ENCODE data around the gene OR7G1.
"Not testable (repeated sequence)": the region's sequence is repeated elsewhere in the genome, so short reads cannot be mapped to it uniquely, and the experiment has no call there.

Gene OR7G1

GRCh38 chr19:9075064-9075949 lies 40.3 kb downstream of the OR7G1 start:
- no peak overlapping the region for H3K4me3 ChIP-seq (ENCODE audit: low read depth, low read length)
- in situ Hi-C loops (cut with HindIII; ENCODE audit: low sequenced_read_pairs): loop anchor here (25.0 kb wide), 1 partner anchor 413 kb away; no protein-coding TSS in a partner anchor
- TF ChIP-seq CTCF (IDR thresholded peaks at IDR 0.05; ENCODE audit: low read depth, low read length, missing control alignments): no peak
- peak; percentile 99 for DNase-seq (ENCODE audit: low read depth)

DNA sequence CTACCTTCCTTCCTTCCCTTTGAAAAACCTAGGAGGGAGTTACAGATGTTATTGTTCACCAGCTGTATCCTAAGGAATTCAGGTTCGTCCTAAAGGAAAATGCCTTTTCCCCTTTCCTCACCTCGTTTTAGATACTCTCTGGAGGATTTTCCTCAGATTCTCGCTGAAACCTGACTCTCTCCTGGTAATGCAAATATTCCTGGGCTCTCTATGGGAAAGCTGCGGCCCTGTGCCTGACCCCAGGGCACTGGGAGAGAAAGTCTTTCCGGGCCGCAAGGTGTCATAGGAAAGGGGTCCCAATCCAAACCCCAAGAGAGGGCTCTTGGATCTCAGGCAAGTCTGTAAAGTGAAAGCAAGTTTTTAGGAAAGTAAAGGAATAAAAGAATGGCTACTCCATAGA lies 41.8 kb downstream of the OR7G1 start:
- TF ChIP-seq CTCF (IDR thresholded peaks at IDR 0.05; ENCODE audit: low read depth, low read length, missing control alignments): no peak

DNA sequence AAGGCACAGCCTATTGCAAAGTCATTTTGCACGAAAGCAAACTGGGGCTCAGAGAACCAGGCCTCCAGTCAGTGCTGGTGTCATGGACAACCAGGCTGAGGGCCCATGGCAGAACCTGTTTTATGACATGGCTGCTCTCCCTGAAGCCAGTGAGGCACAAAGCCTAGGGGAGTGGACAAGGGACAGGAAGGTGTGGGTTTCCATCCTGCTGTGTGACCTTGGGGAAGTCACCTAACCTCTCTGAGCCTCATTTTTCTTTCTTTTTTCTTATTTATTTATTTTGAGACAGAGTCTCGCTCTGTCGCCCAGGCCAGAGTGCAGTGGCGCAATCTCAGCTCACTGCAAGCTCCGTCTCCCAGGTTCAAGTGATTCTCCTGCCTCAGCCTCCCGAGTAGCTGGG lies 43.8 kb downstream of the OR7G1 start:
- in situ Hi-C loops (cut with HindIII; ENCODE audit: low sequenced_read_pairs); H3K4me3 ChIP-seq (ENCODE audit: low read depth, low read length); DNase-seq (ENCODE audit: low read depth): not testable (repeated sequence)

More for the DNA sequence above, 41.8 kb downstream of the OR7G1 start:
- H3K4me3 ChIP-seq (ENCODE audit: low read depth, low read length): no peak overlapping the region
- in situ Hi-C loops (cut with HindIII; ENCODE audit: low sequenced_read_pairs): no loop called here
- no peak for DNase-seq (ENCODE audit: low read depth)

DNA sequence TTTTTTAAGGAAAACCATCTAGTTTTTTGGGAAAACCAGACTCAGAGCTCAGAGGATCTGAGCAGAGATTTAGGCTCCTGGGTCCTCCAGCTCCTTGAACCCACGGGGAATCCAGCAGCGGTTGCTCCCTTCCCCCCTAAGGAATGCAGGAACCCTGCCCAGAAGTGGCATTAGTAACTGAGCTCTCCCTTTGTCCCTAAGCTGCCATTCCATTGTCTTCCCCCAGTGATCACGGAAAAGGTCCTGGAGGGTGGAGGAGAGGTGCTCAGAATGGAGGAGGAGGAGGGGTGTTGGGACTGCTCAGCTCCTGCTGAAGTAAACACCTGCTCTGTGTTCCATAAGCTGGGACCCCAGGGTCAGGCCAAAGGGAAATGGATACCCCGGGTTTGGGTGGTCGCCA lies 45.5 kb downstream of the OR7G1 start:
- no peak overlapping the region for H3K4me3 ChIP-seq (ENCODE audit: low read depth, low read length)
- DNase-seq (ENCODE audit: low read depth): no peak
- TF ChIP-seq CTCF (IDR thresholded peaks at IDR 0.05; ENCODE audit: low read depth, low read length, missing control alignments): no peak
- in situ Hi-C loops (cut with HindIII; ENCODE audit: low sequenced_read_pairs): no loop called here

GRCh38 chr19:9065457-9066014 lies 50.0 kb downstream of the OR7G1 start:
- in situ Hi-C loops (cut with HindIII; ENCODE audit: low sequenced_read_pairs): no loop called here
- no peak for DNase-seq (ENCODE audit: low read depth)
- TF ChIP-seq CTCF (IDR thresholded peaks at IDR 0.05; ENCODE audit: low read depth, low read length, missing control alignments): no peak
- H3K4me3 ChIP-seq (ENCODE audit: low read depth, low read length): no peak overlapping the region
